Measurements from ENCODE around the gene MAP3K2.

DNA sequence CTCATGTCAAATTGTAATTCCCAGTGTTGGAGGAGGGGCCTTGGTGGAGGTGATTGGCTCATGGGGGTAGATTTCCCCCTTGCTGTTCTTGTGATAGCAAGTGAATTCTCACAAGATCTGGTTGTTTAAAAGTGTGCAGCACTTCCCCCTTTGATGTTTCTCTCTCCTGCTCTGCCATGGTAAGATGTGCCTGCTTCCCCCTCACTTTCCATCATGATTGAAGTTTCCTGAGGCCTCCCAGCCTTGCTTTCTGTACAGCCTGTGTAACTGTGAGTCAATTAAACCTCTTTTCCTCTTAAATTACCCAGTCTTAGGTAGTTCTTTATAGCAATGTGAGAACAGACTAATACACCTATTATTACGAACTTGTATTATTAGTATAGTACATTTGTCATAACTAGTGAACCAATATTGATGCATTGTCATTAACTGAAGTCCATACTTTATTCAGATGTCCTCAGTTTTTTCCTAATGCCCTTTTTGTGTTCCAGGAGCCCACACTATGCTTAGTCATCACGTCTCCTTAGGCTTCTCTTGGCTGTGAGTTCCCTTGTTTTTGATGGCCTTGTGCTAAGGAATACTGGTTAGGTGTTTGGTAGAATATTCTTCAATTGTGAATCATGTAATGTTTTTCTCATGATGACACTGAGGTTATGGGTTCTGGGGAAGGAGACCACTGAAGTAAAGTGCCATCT is 4.5 kb upstream of the MAP3K2 start:
- TF ChIP-seq, protein P1, sequence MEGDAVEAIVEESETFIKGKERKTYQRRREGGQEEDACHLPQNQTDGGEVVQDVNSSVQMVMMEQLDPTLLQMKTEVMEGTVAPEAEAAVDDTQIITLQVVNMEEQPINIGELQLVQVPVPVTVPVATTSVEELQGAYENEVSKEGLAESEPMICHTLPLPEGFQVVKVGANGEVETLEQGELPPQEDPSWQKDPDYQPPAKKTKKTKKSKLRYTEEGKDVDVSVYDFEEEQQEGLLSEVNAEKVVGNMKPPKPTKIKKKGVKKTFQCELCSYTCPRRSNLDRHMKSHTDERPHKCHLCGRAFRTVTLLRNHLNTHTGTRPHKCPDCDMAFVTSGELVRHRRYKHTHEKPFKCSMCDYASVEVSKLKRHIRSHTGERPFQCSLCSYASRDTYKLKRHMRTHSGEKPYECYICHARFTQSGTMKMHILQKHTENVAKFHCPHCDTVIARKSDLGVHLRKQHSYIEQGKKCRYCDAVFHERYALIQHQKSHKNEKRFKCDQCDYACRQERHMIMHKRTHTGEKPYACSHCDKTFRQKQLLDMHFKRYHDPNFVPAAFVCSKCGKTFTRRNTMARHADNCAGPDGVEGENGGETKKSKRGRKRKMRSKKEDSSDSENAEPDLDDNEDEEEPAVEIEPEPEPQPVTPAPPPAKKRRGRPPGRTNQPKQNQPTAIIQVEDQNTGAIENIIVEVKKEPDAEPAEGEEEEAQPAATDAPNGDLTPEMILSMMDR (IDR thresholded peaks at IDR 0.05) = no peak
- TF ChIP-seq POLR2A (IDR thresholded peaks at IDR 0.05) (no peak), POLR2AphosphoS5 (IDR thresholded peaks at IDR 0.05) (no peak)

All from prostate gland (tissue), 2 donors.